Endothelial cell (in vitro differentiated cells): ENCODE data around the gene IL13. TPM values are rescaled to one million over a fixed set of nuclear protein-coding genes. Genes with fewer than 3 reads are reported as not detected.

ENCODE experiments used
- DNase-seq: peaks from one replicate; pipeline ENCODE4 v3.0.0; 2021; ENCODE audit warnings: low spot score
- H3K27ac Mint-ChIP-seq: one replicate; pipeline ENCODE4 v1.8.0; 2021; ENCODE audit warnings: mixed read lengths, inconsistent platforms; ENCODE audit not compliant: unreplicated experiment
- H3K27me3 Mint-ChIP-seq: one replicate; pipeline ENCODE4 v1.8.0; 2021; ENCODE audit warnings: mild to moderate bottlenecking, moderate library complexity, mixed read lengths, inconsistent platforms; ENCODE audit not compliant: unreplicated experiment
- H3K36me3 Mint-ChIP-seq: one replicate; pipeline ENCODE4 v1.8.0; 2021; ENCODE audit warnings: mild to moderate bottlenecking, low read depth, mixed read lengths, inconsistent platforms; ENCODE audit not compliant: unreplicated experiment
- H3K4me1 Mint-ChIP-seq: one replicate; pipeline ENCODE4 v1.8.0; 2021; ENCODE audit warnings: mild to moderate bottlenecking, mixed read lengths, inconsistent platforms; ENCODE audit not compliant: unreplicated experiment
- H3K4me3 Mint-ChIP-seq: one replicate; pipeline ENCODE4 v1.8.0; 2021; ENCODE audit warnings: mild to moderate bottlenecking, mixed read lengths, inconsistent platforms; ENCODE audit not compliant: unreplicated experiment
- H3K9me3 Mint-ChIP-seq: one replicate; pipeline ENCODE4 v1.8.0; 2021; ENCODE audit warnings: mixed read lengths, inconsistent platforms; ENCODE audit not compliant: unreplicated experiment
- total RNA-seq: library from RNA; stranded (reverse); fragmentation: NEBNext Ultra II Directional; extraction: Animal tissue kit (Norgen Biotek cat#: 25700); gene quantifications from one replicate; pipeline ENCODE4 v1.2.1, GENCODE V29; 2021; ENCODE audit not compliant: unreplicated experiment
- TF ChIP-seq, protein P1 (sequence below): fragments of 200-600 bp; sonication (generic); IDR thresholded peaks from one replicate; pipeline ENCODE4 v1.5.0; 2021; ENCODE audit warnings: antibody characterized with exemption; ENCODE audit not compliant: unreplicated experiment

The IL13 gene
- total RNA-seq, 1 donor from 2014 or later: not detected

- Mint-ChIP-seq H3K9me3 (no peaks in the 10 kb centered on the region), H3K4me1 (peaks cover 1% of the 10 kb centered on the region), H3K4me3 (no peak overlapping the region), H3K36me3 (peaks cover under 1% of the 10 kb centered on the region), H3K27ac (no peak overlapping the region), H3K27me3 (no peaks in the 10 kb centered on the region)
- TF ChIP-seq, protein P1, sequence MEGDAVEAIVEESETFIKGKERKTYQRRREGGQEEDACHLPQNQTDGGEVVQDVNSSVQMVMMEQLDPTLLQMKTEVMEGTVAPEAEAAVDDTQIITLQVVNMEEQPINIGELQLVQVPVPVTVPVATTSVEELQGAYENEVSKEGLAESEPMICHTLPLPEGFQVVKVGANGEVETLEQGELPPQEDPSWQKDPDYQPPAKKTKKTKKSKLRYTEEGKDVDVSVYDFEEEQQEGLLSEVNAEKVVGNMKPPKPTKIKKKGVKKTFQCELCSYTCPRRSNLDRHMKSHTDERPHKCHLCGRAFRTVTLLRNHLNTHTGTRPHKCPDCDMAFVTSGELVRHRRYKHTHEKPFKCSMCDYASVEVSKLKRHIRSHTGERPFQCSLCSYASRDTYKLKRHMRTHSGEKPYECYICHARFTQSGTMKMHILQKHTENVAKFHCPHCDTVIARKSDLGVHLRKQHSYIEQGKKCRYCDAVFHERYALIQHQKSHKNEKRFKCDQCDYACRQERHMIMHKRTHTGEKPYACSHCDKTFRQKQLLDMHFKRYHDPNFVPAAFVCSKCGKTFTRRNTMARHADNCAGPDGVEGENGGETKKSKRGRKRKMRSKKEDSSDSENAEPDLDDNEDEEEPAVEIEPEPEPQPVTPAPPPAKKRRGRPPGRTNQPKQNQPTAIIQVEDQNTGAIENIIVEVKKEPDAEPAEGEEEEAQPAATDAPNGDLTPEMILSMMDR: no peak
- no peak for DNase-seq
Observed at GRCh38 chr5:132674671-132675506, 16.9 kb downstream of the IL13 start.

DNA sequence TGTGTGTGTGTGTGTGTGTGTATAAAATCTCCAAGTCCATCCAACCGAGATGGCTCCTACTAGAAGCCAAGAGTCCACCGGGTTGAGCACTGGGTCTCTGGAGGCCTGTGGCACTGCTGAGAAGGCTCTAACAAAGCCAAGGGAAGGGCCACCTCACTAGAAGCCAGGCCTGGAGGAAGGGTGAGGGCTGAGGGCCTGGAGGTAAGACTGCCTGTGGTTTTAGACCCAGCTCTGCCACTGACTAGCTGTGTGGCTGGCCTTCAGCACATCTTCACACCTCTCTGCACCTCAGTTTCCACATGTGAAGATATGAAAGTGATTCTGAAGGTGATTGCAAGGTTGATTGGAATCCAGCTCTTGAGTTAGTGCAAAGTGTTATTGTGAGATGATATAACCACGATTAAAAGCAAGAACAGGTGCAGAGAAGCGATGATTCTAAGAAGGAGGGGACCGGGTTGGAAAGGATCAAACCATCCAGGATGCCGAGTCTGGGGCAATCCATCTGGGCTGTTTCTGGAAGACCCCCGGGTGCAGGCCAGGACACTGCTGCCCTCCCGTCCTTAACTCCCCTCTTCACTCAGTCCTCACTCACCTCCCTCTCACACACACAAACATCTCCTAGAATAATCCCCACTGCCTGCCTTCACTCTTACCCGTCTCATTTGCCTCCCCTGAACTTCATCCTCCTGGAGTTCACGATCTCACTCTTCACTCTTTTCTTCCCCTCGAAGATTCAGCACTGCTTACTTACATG is 18.1 kb downstream of the IL13 start:
- Mint-ChIP-seq H3K27me3 (no peaks in the 10 kb centered on the region), H3K27ac (no peak overlapping the region), H3K4me1 (peaks cover 6% of the 10 kb centered on the region), H3K36me3 (peaks cover 4% of the 10 kb centered on the region), H3K9me3 (no peaks in the 10 kb centered on the region), H3K4me3 (no peak overlapping the region)
- TF ChIP-seq, protein P1: no peak
- no peak for DNase-seq

- Mint-ChIP-seq H3K4me3 (no peak overlapping the region), H3K9me3 (no peaks in the 10 kb centered on the region), H3K27ac (no peak overlapping the region), H3K27me3 (no peaks in the 10 kb centered on the region), H3K4me1 (peaks cover 6% of the 10 kb centered on the region), H3K36me3 (peaks cover 4% of the 10 kb centered on the region)
- DNase-seq: peak; percentile 21
- TF ChIP-seq, protein P1: no peak
Observed at GRCh38 chr5:132677191-132677590, 19.2 kb downstream of the IL13 start.

- TF ChIP-seq, protein P1: no peak
- Mint-ChIP-seq H3K4me1 (peaks cover 6% of the 10 kb centered on the region), H3K4me3 (no peak overlapping the region), H3K27ac (no peak overlapping the region), H3K36me3 (peaks cover 4% of the 10 kb centered on the region), H3K9me3 (no peaks in the 10 kb centered on the region), H3K27me3 (no peaks in the 10 kb centered on the region)
- DNase-seq: no peak
Observed at GRCh38 chr5:132677682-132678400, 19.9 kb downstream of the IL13 start.
